Measurements from ENCODE around the gene VSIG1.

VSIG1 gene

GRCh38 chrX:108044554-108045256, at the start of gene VSIG1:
VSIG1 (plus strand) TSS chrX:108045065; CDS start chrX:108045131, 66 bp downstream.
- peak in 1 of 2 experiments; percentile 16 for DNase-seq

DNA sequence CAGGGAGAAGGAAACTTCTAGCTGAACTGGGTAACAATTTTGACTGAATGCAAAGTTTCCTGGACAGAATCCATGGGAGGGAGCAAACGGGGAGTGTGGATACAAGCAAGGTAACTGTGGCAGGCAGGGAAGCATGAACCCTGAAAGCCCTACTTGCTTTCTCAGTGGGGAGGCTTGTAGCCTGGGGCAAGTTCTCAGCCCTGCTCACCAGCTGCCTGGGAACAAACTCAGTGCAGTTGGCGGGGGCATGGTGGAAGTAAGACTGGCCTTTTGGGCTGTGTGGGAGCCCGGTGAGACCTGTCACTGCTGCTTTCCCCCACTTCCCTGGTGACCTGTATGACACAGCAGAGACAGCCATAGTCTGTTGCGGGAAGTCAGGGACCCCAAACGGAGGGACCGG, 48.7 kb upstream of the VSIG1 start:
- no peak for DNase-seq

DNA sequence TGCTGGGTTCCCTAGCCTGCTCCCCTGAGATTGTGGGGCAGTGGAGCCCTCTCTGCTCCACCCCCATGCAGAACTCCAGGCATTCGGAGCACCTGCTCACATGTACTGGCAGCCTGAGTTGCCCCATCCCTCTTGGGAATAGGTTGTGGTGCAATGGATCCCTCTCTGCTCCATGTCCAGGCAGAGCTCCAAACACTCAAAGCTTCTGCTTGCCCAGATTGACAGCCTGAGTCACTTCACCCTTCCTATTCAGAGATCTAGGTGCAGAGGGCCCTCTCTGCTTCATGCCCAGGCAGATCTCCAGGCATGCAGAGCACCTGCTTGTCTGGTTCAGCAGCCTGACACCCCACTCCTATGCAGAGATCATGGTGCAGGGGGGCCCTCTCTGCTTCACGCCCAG, 44.1 kb upstream of the VSIG1 start:
- DNase-seq: peak in 1 of 2 experiments; percentile 26

DNA sequence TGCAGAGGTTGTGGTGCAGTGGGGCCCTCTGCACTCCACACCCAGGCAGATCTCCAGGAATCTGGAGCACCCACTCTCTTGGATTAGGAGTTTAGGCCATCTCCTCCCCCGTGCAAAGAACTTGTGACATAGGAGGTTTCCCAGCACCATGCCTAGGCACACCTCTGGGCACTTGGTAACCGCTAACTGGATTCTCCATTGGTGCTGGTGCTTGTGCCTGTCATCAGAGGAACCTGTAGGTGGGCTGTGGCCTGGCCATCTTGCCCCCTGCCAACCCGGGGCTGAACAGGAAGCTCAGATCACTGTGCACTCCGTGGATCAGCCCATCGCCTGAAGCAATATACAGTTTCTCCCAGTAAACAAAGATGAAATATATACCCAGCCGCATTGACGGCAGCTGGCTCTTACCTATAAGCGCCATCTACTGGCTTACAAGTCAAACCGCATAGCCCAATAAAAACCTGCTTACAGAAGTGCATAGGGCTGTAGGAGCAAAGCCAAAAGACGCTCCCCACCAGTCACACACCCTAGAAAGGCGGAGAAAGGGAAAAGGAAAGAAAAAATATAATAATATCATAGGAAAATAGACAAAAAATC, 43.5 kb upstream of the VSIG1 start:
- peak; percentile 21 to 83 for DNase-seq

GRCh38 chrX:108018656-108019381, 26.0 kb upstream of the VSIG1 start:
- DNase-seq: no peak

DNA sequence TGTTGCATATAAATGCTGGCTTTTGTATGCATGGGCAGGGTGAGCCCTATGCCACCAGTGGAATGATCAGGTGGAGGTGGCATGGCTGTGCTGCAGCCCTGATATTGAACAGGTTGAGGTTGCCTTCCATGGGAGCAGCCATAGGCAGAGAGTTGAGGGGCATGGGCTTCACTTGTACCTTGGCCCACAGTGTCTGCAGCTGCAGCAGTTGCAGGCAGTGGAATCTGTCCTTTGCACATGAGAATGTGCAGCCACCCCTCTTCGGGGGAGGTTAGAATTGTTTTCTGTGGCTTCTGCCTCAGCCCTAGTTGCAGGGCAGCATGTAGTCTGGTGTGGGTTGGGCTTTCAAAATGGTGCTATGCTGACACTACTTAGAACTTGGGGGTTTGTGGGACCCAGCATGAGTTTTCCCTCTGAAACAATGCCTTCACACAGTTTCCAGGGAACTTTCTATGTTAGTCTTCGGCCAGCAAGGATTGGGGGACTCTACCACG, 25.4 kb upstream of the VSIG1 start:
- no peak for DNase-seq

- peak in 1 of 2 experiments; percentile 42 for DNase-seq
These were observed 24.2 kb upstream of the VSIG1 start for GRCh38 chrX:108020631-108021030.

DNA sequence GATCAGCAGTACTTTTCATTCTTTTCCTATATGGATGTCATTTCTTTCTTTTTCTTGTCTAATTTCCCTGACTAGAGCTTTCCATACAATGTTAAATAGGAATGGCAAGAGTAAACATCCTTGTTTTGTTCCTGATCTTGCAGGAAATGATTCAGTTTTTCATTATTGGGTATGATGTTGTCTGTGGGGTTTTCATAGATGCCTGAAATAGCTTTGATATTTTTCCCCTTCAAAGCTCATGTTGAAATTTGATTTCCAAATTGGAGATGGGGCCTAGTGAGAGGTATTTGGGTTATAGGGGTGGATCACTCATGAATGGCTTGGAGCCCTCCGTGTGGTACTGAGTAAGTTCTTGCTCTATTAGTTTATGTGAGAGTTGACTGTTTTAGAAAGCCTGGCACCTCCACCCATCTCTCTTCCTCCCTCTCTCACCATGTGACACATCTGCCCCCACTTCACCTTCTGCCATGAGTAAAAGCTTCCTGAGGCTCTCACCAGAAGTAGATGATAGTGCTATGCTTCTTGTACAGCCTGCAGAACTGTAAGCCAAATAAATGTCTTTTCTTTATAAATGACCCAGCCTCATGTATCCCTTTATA, 22.3 kb upstream of the VSIG1 start:
- DNase-seq: no peak

- DNase-seq: no peak
These were observed 19.5 kb upstream of the VSIG1 start for GRCh38 chrX:108025376-108025775.

DNA sequence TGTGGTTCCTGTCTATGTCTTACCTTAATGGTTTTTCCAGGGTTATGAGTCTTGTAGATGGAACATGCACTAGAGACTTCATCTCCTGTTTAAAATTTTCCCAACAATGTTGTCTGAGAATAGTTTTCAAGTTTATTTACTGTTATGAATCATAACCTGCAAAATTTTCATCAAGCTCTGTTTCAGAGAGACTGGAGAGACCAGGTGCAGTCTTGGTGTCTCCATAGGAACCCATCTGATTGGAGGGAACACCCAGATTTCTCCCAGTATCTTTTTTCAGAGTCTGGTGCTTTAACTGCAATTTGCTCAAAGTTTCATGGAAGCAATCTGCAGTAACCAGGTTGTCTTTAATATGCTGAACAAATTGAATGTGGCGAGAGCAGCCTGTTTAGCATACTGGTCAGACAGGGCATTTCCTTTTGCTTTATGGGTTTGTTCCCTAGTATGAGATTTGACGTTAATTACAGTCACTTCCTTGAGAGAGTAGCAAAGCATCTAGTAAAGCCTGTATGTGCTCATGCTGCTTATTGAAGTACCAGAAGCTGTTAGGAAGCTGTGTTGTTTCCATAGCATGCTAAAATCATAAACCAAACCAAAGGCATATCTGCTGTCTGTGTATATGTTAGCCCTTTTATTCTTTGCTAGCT, 18.8 kb upstream of the VSIG1 start:
- DNase-seq: peak; percentile 2 to 39

DNA sequence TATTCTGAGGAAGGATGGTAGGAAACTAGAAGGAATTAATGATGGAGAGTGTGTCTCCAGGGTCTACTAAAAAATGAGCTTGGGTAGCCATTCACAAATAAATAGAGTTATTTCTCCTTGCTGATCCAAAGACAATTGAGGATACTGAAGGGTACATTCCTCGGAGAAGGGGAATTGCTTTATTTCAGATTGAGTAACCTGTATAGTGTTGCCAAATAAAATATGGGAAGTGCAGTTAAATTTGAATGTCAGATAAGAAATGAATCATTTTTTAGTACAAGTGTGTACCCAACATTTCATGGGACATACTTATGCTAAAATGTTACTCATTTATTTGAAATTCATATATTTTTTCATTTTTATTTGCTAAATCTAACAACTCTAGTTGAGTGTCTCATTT, 16.0 kb upstream of the VSIG1 start:
- no peak for DNase-seq

DNA sequence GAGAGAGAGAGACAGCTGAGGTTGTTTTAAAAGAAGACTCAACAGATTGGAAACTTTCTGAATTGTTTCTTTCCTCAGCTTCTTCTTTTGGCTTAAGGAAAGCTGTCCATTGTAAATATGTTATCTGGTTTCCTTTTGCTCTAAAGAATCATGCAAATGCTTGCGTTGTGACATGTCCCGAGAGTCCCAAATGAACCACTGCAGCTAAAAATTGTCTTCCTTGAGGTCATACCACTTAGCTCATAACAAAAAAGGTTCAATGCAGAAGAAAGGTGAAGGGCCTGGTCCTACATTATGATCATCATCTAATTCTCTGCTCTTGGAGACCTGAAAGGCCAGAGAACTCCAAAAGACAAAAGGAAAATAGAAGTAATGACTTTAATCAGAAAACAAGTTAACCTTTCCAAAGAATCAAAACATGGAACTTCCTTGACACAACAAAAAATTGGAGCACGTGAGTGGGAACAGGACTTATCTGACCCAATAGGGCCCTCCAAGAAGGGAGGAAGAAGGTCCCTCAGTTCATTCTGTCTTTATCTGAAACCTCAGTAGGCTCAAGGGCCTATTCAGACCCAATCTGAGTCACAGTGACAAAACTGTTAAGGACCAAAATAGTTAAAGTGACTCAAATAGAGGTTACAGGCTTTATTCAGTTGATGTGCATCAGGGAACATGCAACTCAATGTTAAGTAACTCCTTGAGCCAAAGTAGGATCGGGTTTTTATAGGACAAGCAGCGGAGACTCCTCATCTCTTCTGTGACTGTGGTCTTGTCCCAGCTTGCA, 14.7 kb upstream of the VSIG1 start:
- DNase-seq: no peak

DNA sequence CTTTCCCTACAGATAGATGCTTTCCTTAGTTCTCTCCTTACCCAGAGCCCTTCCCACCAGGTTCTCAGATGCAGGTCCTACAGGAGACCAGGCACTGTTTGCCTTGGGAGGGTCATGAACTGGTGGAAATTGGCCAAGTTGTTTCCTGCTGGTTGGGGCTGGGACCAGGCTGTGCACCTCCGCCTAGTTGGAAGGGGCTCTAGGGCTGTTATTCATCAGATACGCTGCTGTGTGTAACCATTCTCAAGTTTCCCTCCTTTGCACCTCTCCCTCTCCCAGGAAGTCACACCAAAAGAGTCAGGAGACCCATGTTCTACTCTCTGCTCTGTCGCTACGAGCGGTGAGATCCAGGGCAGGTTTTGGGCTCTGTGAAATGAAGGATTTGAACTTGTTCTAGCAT, 11.9 kb upstream of the VSIG1 start:
- no peak for DNase-seq

DNA sequence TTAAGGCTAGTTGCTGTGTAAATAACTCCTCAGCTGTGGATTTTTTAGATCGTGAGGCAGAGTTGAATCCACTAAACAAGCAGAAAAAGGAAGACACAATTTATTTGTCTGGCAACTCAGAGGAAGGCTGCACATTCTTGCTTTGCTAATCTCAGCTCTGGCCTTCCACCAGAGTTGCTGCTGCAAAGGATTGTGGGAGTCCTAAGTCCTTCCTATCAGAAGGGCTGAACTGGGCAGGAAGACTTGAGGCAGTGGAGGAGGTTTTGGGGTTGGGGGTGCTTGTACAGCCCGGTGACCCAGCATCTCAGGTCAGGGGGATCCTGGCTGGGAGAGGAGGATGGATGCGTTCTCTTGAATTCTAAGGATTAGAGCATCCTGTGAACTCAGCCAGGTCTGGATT, 11.0 kb upstream of the VSIG1 start:
- no peak for DNase-seq

DNA sequence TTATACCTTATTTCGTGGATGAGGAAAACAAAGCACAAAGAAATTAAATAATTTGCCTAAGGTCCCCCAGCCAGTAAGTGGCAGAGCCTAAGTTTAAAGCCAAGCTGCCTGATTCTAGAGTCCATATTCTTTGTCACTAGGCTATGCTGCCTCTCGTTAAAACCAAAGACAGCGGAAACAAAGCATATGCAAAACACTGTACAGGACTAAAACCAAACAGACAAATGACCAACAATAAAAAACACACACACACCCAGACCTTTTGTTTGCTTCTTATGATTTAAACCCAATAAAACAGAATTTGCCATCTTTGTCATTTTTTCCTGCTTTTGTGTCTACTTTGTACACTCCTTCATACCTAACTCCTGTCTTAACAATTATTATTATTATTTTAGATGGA, 10.1 kb upstream of the VSIG1 start:
- DNase-seq: peak; percentile 57 to 75

DNA sequence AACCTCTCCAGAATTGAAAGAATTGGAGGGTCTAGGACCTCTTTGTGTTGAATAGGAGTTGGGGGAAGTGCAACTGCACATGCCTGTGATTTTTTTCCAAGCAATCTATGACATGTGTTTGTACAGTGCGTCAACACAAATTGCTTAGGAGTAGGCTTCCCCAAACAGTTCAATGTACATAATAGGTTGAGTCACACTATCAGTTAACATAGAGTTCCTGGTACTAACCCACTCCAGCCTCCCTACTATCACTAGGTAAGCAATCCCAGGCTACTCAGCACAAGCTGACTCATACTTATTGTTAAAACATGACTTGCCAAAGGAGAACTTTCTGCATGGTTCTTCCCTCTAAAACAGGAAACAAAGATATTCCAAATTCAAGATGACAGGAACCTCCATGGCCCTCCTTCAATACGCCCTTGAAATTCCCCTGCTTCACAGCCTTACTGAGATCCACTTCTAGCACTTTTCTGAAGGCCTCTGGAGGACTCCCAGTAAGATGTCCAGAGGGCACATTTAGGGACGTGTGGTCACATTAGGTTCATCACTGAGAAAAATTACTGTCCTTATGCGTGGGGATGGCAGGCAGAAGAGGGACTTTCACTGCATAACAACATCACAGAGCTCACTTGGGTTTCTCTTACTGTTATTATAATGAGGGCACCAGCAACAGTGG, 8.4 kb upstream of the VSIG1 start:
- no peak for DNase-seq

DNA sequence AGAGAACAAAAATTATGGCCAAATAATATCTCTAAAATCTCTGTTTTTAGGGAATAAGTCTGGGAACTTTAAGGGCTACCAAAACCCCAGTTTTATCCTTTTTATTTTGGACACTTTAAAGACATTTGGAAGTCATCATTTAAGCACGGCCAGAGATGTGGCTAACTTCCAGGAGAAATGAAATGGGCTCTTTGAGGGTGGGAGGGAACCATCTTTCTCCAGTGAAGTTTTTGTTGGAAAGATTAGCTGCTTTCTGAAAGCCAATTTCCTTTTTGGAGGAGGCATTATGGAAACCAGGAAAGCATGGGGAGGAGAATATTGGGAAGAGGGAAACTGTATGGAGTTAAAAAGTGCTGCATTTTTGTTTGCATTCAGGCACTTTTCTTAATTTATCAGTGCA, 4.8 kb downstream of the VSIG1 start:
- DNase-seq: no peak

DNA sequence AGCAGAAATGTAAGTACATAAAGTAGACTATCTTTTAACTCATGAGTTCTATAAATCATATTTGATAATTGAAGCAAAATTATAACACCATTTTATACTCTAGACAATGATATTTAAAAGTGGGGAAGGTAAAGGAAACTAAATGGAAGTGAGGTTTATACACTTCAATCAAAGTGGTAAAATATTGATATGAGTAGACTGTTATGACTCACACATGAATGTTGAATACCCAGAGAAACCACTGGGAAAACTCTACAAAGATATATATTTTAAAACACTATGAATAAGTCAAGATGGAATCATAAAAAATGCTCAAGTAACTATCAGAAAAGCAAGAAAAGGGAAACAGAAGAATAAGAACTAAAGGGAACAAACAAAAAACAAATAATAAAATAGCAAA, 8.4 kb downstream of the VSIG1 start:
- no peak for DNase-seq

- no peak for DNase-seq
These were observed 10.7 kb downstream of the VSIG1 start for GRCh38 chrX:108055546-108055945.

GRCh38 chrX:108059801-108060200, 14.9 kb downstream of the VSIG1 start:
- DNase-seq: no peak

GRCh38 chrX:108064001-108064400, 19.1 kb downstream of the VSIG1 start:
- no peak for DNase-seq

- no peak for DNase-seq
These were observed 19.7 kb downstream of the VSIG1 start for GRCh38 chrX:108064613-108065012.
